GM21619 (cell line): ENCODE results near the gene PLA2G4E.

Experiments
- ATAC-seq: cut with Tn5 transposase; IDR thresholded peaks from one replicate; pipeline ENCODE4 v1.9.1; 2021; ENCODE audit not compliant: unreplicated experiment

The PLA2G4E gene

GRCh38 chr15:42021593-42021992 lies 751 bp upstream of the PLA2G4E start:
- ATAC-seq = no peak

GRCh38 chr15:42018306-42019224 lies 2.3 kb downstream of the PLA2G4E start:
- ATAC-seq = no peak

DNA sequence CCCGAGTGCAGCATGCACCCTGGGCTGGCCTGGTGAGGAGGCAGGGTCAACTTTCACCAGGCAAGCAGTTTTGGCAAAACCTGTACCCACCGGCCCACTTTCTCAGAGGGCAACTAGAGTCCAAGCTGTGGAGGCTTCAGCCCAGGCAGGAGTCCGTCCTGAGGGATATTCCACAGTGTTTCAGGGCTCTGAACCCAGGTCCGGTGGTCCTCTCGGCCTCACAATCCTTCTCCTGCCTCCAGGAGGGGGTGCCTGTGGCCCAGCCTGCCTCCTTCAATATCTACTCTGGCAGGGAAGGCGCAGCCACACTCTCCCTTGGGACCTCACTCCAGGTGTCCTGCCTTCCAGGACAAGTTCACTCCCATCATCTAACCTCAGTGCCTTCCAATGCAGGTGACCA lies 3.9 kb downstream of the PLA2G4E start:
- no peak for ATAC-seq

DNA sequence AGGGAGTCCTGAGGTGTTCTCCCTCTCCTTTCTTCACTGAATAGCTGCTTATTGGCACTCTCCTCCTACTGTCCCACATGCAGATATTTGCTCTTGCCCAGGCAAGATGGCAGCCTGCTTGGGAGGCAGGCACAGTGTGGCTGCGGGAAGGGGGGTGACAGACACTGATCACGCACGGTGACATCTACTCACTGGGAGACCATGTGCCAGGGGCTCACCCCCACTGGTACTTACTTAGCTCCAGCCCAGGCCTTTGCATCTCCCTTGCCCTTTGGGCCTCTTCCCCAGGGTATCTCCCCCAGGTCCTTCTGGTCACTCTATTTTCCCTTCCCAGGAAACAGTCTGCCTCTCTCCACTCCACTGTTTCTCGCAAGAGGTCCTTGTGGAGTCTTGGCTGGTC lies 6.4 kb downstream of the PLA2G4E start:
- ATAC-seq = no peak

GRCh38 chr15:42012928-42013482 lies 7.8 kb downstream of the PLA2G4E start:
- ATAC-seq = no peak

- ATAC-seq = no peak
Observed at GRCh38 chr15:42012241-42012640, 8.6 kb downstream of the PLA2G4E start.

DNA sequence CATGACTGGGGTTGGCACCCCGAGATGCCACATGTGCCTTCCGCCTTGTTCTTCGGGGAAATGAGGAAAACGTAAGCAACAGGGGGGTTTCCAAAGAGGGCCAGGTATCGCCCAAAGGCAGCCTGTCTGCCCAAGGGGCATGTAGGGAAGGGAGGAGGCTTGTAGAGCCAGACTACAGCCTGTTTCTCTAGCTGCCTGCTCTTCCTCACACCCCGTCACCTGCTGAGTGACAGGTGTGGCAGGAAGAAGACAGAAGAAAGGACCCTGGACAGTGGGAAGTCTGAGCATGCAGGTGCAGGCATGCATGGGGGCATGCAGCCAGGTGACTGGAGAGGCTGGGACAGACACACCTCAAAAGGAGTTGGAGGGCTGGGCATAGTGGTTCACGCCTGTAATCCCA lies 9.8 kb downstream of the PLA2G4E start:
- ATAC-seq = no peak

- ATAC-seq = peak; percentile 71
Observed at GRCh38 chr15:42010434-42010833, 10.4 kb downstream of the PLA2G4E start.

DNA sequence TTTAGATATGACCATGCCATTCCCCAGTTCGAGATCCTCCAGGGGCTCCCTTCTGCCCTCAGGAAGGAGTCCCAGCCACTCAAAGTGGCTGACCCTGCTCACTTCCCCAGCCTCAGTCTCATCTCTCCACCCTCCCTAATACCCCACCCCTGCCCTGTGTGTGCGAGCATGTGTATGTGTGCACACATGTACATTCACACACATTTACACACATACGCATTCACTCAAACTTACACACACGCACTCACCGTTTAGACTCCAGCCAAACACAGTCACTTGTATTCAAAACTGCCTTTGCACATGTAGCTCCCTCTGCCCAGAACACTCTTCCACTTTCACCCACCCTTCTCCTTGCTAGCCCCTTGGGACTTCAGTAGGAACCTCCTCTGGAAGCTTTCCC lies 11.4 kb downstream of the PLA2G4E start:
- ATAC-seq = no peak

- no peak for ATAC-seq
Observed at GRCh38 chr15:42009022-42009421, 11.8 kb downstream of the PLA2G4E start.

DNA sequence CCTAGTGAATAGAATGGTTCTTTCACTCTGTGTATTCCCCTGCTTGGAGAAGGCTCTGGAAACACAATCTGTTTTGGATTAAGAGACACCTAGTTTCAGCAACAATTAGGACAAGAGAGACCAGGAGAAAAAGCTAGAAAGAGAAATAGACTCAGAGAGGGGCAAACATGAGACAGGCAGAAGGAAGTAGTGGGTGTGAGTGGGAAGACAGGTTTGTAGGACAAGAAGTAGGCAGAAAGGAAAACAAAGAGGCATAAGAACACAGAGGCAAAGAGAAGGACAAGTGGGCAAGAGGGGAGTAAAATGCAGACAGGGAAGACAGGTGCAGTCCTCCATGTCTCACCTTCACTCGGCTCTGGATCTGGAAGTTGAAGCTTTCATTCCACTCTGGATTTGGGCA lies 13.5 kb downstream of the PLA2G4E start:
- ATAC-seq = no peak

- no peak for ATAC-seq
Observed at GRCh38 chr15:42002333-42002732, 18.5 kb downstream of the PLA2G4E start.

GRCh38 chr15:42001236-42001635 lies 19.6 kb downstream of the PLA2G4E start:
- no peak for ATAC-seq

DNA sequence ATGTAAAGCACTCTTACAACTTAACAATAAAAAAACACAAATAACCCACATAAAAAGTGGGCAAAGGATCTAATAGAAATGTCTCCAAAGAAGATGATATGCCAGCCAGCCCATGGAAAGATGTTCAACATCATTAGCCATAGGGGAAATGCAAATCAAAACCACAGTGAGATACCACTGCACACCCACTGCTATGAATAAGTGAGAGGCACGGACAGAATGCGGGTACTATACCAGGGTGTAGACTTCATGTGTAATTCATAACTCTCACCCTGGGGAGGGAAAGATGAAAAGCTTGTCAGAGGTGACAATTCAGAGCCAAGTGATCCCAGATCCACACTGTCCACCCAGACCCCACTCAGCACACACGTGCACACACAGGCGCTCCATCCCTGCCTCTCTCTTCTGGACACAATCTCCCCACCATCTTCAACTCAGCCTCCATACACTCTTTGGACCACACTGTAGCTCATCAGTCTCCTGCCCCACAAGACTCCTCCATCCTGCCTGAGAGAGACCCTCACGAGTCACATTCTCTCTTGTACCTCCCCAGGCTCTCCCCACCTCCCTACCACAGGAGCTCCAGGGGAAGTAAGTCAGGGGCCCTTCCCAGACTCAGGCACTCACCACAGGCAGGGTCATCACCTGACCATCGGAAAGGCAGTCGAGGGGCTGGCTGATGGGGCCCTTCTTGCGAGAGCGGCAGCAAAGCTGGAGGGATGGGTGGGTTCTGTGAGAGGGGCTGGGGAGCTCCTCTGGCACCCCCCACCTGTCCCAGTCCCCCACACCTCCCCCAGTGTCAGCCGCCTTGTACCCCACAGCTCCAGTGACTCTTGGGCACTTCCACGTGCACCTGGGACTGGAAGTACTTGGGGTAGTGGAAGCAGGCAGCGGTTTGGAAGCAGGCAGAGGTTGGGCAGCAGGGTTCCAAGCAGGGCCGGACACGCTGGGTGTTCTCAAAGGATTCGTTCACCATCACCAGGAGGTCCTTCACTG lies 21.3 kb downstream of the PLA2G4E start:
- no peak for ATAC-seq

DNA sequence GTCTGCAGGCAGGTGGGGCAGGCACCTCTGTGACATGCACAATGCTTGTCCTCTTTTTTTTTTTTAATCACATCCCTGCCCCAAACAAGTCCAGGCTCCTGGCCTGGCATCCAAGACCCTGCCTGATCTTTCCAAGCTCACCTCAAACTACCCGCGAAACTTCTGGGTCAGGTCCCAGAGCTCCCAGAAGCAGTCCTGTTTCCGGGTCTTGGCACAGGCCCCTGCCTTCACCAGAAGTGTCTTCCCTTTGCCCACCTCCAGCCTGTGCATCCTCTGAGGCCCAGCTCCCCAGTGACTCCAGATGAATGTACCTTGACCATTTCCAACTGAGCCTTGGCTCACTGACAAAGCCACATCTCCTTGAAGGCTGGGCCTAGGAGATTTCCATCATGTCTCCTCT lies 23.0 kb downstream of the PLA2G4E start:
- no peak for ATAC-seq

- ATAC-seq = no peak
Observed at GRCh38 chr15:41996921-41997592, 23.8 kb downstream of the PLA2G4E start.

DNA sequence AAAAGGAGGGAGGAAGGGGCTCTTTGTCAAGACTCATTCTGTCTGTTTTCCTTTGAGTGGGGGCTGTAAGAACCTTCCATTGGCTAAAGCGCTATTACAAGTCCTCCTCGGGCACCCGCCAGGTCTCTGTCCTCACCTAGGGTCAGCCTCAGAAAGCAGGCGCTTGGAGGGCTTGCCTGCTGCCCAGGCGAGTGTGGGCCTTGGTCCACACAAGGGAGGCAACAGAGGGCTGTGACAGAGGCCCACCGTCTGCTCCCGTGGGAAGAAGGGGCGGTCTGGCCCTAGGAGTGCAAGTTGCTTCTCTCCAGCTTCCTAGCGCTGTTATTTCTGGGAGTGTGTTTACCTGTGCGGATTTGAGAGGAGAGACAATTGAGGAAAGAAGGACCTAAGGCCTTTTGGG lies 24.5 kb downstream of the PLA2G4E start:
- ATAC-seq = no peak

DNA sequence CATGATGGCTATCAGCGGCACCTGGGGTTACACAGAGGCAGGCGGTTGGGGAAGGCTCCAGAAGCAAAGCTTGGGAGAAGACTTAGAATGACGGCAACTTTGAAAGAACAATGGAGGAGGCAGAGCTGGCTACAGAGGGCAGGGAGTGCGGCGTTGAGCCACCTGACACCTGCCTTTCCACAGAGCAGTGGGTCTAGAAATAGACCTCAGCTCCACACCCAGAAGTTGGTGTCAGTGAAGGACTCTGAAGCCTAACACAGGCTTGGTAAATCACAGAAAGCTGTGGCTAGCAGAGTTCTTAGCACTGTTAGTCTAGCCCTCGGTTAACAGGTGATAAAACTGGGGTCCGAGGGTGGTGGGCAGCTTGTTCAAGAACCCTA lies 25.4 kb downstream of the PLA2G4E start:
- ATAC-seq = no peak

DNA sequence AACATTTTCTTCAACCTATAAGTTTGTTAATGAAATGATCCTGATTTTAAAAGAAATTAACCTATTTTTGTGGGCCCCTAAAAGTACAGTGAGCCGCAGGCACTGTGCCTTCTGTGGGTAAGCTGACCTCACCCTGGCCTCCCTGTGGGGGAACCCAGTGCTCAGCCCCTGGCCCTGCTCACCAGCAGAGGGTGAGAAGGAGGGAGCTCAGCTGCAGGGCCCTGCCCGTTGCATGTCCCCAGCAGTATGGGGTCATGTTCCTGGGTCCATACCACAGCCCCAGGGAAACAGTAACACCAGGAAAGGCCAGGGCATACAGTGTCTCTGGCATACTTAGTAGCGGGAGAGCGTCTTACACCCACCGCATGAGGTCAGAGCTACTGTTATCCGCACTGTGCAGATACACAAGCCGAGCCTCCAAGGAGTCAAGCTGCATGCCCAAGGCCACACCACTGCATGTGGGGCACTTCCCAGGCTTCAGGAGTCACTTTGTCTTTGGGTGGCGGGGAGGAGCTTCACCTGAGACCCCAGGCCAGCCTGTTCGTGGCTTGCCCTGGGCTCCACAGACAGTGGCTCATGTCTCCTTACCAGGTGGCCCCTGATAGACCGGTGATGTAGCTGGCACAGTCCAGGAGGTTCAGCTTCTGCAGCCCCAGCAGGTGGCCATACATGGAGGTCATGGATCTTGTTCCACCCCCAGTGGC lies 25.9 kb downstream of the PLA2G4E start:
- no peak for ATAC-seq

GRCh38 chr15:41994171-41994650 lies 26.6 kb downstream of the PLA2G4E start:
- ATAC-seq = no peak
